ENCODE data around the gene FEV. TPM values are rescaled to one million over a fixed set of nuclear protein-coding genes. Genes with fewer than 3 reads are reported as not detected.

FEV gene
- polyA plus RNA-seq, 3 donors: not detected

GRCh38 chr2:218985325-218986091, 524 bp upstream of the FEV start:
- H3K4me2 ChIP-seq (replicated peaks; ENCODE audit: extremely low read depth, low read length, poor library complexity, severe bottlenecking): no peak overlapping the region
- Mint-ChIP-seq H3K27me3 (ENCODE audit: low read depth in 3 of 3) (peaks cover 87 to 98% (median 89%) of the 10 kb centered on the region in 3 donors), H3K4me1 (peaks cover 16% of the 10 kb centered on the region), H3K36me3 (peaks cover 0 to 7% of the 10 kb centered on the region in 2 donors), H3K9me3 (peaks cover 0 to 25% (median 7%) of the 10 kb centered on the region in 7 donors), H3K27ac (no peak overlapping the region), H3K4me3 (peak overlapping the region; percentile 16 to 63)
- no peaks in the 10 kb centered on the region for H4K20me1 ChIP-seq (ENCODE audit: insufficient read depth, low read length)
- H3K9me3 ChIP-seq (replicated peaks in 1 of 2; ENCODE audit: control insufficient read depth in 1 of 2, insufficient read depth in 1 of 2, low read length in 2 of 2): peaks cover 0 to 29% of the 10 kb centered on the region in 2 donors
- H3K36me3 ChIP-seq (replicated peaks in 1 of 2; ENCODE audit: control insufficient read depth in 1 of 2, insufficient read depth in 2 of 2, low read length in 2 of 2): no peaks in the 10 kb centered on the region
- no peaks in the 10 kb centered on the region for H3K79me2 ChIP-seq (ENCODE audit: insufficient read depth, low read length)
- no peak overlapping the region for H3K27ac ChIP-seq (ENCODE audit: low read depth in 1 of 2, low read length in 2 of 2)
- peaks cover 8 to 17% of the 10 kb centered on the region in 2 donors for H3K4me1 ChIP-seq (ENCODE audit: control insufficient read depth in 1 of 2, insufficient read depth in 2 of 2, low read length in 2 of 2)
- H2AFZ ChIP-seq (ENCODE audit: insufficient read depth, low read depth, low read length, poor library complexity, severe bottlenecking): no peak overlapping the region
- DNase-seq: no peak
- no peak overlapping the region for H3K4me3 ChIP-seq (replicated peaks in 1 of 3; ENCODE audit: low read depth in 2 of 3, low read length in 3 of 3)
- intact Hi-C loops (cut with micrococcal nuclease): no loop called here
- H3K27me3 ChIP-seq (ENCODE audit: control insufficient read depth in 2 of 2, insufficient read depth in 2 of 2, low read length in 2 of 2): peaks cover 77 to 93% of the 10 kb centered on the region in 2 donors
- no peak overlapping the region for H3K9ac ChIP-seq (ENCODE audit: insufficient read depth, low read length, poor library complexity, severe bottlenecking)
- 3% methylated on average over 41 of the region's 49 CpGs for WGBS (ENCODE audit: insufficient coverage)
- TF ChIP-seq CTCF (IDR thresholded peaks at IDR 0.05): no peak

DNA sequence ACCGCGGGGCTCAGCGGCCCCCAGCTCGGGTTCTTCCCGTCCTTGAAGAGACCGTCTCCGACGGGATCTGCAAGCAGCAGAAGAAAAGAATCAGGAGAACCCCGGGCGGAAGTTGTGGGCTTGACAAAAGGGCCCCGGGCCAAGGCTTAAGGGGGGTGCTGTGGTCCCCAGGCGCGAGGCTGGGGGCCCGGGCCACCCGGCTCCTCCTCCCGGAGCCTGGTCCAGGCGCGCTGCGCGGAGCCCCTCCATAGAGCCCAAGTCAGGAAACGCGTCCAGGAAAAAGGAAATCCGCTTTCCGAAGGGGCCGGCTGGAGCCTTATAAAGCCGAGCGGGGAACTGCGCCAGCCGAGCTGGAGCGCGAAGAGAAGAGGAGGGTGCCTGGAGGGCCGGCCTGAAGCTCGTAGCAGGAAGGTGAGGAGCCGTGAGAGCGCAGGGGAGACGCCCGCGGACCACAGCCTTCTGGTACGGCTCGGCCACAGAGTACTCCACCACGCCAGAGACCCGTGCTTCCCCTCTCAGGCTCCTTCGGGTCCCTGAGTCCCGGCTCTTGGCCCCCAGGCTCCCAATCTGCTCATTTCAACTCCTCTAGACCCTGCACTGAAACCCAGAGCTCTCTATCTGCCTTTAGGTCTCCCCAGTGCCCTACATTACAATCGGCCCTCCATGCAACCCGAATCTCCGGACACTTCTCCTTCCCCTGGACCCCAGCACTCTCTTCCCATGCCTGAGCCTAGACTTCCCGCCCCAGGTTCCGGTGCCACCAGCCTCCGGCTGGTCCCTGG, 554 bp downstream of the FEV start:
- peaks cover 0 to 29% of the 10 kb centered on the region in 2 donors for H3K9me3 ChIP-seq (replicated peaks in 1 of 2; ENCODE audit: control insufficient read depth in 1 of 2, insufficient read depth in 1 of 2, low read length in 2 of 2)
- no peak for TF ChIP-seq CTCF (IDR thresholded peaks at IDR 0.05)
- no peak for DNase-seq
- H3K4me3 ChIP-seq (replicated peaks in 1 of 3; ENCODE audit: low read depth in 2 of 3, low read length in 3 of 3): no peak overlapping the region
- intact Hi-C loops (cut with micrococcal nuclease): no loop called here
- H3K27me3 Mint-ChIP-seq (ENCODE audit: low read depth in 3 of 3): peaks cover 85 to 98% (median 88%) of the 10 kb centered on the region in 3 donors
- H3K4me2 ChIP-seq (replicated peaks; ENCODE audit: extremely low read depth, low read length, poor library complexity, severe bottlenecking): no peak overlapping the region
- no peak overlapping the region for H3K9ac ChIP-seq (ENCODE audit: insufficient read depth, low read length, poor library complexity, severe bottlenecking)
- no peak overlapping the region for H2AFZ ChIP-seq (ENCODE audit: insufficient read depth, low read depth, low read length, poor library complexity, severe bottlenecking)
- no peak overlapping the region for H3K27ac ChIP-seq (ENCODE audit: low read depth in 1 of 2, low read length in 2 of 2)
- peak overlapping the region in 1 of 2 donors; percentile 84 for H3K4me3 Mint-ChIP-seq
- under 1% methylated on average over 49 of the region's 50 CpGs for WGBS (ENCODE audit: insufficient coverage)
- H3K4me1 ChIP-seq (ENCODE audit: control insufficient read depth in 1 of 2, insufficient read depth in 2 of 2, low read length in 2 of 2): peaks cover 8 to 24% of the 10 kb centered on the region in 2 donors
- H3K36me3 ChIP-seq (replicated peaks in 1 of 2; ENCODE audit: control insufficient read depth in 1 of 2, insufficient read depth in 2 of 2, low read length in 2 of 2): no peaks in the 10 kb centered on the region
- peak overlapping the region in 1 of 7 donors; percentile 9 for H3K27ac Mint-ChIP-seq
- H3K9me3 Mint-ChIP-seq: peaks cover 0 to 22% (median 10%) of the 10 kb centered on the region in 7 donors
- H3K36me3 Mint-ChIP-seq: peaks cover 0 to 7% of the 10 kb centered on the region in 2 donors
- H3K27me3 ChIP-seq (ENCODE audit: control insufficient read depth in 2 of 2, insufficient read depth in 2 of 2, low read length in 2 of 2): peaks cover 72 to 91% of the 10 kb centered on the region in 2 donors
- peaks cover 23% of the 10 kb centered on the region for H3K4me1 Mint-ChIP-seq
- no peaks in the 10 kb centered on the region for H3K79me2 ChIP-seq (ENCODE audit: insufficient read depth, low read length)
- H4K20me1 ChIP-seq (ENCODE audit: insufficient read depth, low read length): no peaks in the 10 kb centered on the region
